Retinal pigment epithelial cell (primary cell): ENCODE measurements around the gene ABR.
"Not testable (repeated sequence)": the region's sequence is repeated elsewhere in the genome, so short reads cannot be mapped to it uniquely, and the experiment has no call there.

Source experiments
- DNase-seq: peaks from one replicate; pipeline ENCODE4 v3.0.0-alpha.2; 2010; ENCODE audit warnings: low read depth
- H3K4me3 ChIP-seq: 2 replicates; pipeline ENCODE4 v1.5.1; 2011; ENCODE audit warnings: mild to moderate bottlenecking, low read length, control low read depth, moderate library complexity
- CTCF ChIP-seq: conservative IDR thresholded peaks from 2 replicates; pipeline ENCODE4 v1.5.1; 2011; ENCODE audit warnings: low read depth, low read length, control low read depth, inconsistent platforms

The ABR gene

GRCh38 chr17:1050996-1051925, 128.5 kb downstream of the ABR start:
- no peak for DNase-seq
- no peak for TF ChIP-seq CTCF

GRCh38 chr17:1050246-1050995, 129.4 kb downstream of the ABR start:
- no peak for DNase-seq
- TF ChIP-seq CTCF = no peak
- no peak overlapping the region for H3K4me3 ChIP-seq

More at GRCh38 chr17:1050996-1051925, 128.5 kb downstream of the ABR start:
- no peak overlapping the region for H3K4me3 ChIP-seq

- no peak overlapping the region for H3K4me3 ChIP-seq
- DNase-seq = no peak
- TF ChIP-seq CTCF = no peak
These were observed 130.1 kb downstream of the ABR start for GRCh38 chr17:1049446-1050225.

GRCh38 chr17:1048516-1049115, 131.2 kb downstream of the ABR start:
- DNase-seq, H3K4me3 ChIP-seq: not testable (repeated sequence)

GRCh38 chr17:1047879-1048470, 131.8 kb downstream of the ABR start:
- H3K4me3 ChIP-seq = no peak overlapping the region
- no peak for TF ChIP-seq CTCF
- DNase-seq = no peak

GRCh38 chr17:1047177-1047878, 132.5 kb downstream of the ABR start:
- TF ChIP-seq CTCF = peak; percentile 53
- no peak for DNase-seq
- no peak overlapping the region for H3K4me3 ChIP-seq
